C4-2B (cell line): ENCODE results near the gene SNCAIP.

Experiments used
- H3K27ac ChIP-seq: fragments of 450-650 bp; 2 replicates; pipeline ENCODE4 v1.5.1; 2017
- CTCF ChIP-seq: fragments of 450-650 bp; conservative IDR thresholded peaks from 2 replicates; pipeline ENCODE4 v1.5.1; 2017; ENCODE audit warnings: mild to moderate bottlenecking
- ZFX ChIP-seq: fragments of 450-650 bp; IDR thresholded peaks from 2 replicates; pipeline ENCODE4 v1.6.1; 2017

SNCAIP gene

GRCh38 chr5:122330881-122331280 is 18.8 kb downstream of the SNCAIP start:
- no peak overlapping the region for H3K27ac ChIP-seq

DNA sequence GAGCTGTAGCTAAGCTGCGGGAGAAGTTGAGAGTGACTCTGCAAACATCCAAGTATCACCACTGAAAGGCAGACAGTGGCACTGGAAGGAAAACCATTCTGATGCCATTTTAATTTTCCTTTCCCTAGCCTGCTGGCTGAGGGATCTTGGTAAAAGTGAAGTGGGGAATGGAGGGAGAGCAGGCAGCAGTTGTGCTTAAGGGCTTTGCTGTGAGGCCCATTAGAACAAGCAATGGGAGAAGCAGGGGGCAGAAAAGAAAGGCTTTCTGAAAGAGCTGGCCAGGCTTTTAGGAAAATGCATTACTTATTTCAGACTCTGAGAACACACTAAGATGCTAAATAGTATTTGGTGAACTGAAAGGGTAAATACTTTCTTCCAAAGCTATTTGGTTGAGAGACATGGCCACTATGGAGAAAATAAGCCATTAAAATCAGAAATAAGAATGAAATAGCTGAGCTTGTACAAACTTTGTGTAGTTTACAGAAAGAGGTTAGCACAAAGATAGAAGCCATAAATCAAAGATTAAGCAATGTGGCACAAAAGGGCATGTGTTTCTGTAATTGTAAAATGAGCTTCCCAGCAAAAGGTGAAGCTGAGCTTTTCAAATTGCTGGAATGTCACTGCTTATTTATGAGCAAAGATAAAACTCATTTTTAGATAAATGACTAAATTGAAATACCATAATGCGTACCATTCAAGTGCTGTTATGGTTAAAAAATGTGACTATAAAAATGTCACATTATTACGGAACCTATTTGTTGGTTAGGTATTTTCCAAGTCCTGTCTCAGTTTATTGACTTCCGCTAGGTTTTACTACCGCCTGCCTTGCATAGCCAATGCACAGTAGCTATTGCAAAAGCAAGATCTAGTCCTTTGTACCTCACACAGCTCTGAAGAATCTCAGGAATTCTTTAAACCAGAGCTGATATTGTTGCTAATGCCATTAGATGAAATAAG is 20.8 kb downstream of the SNCAIP start:
- no peak for TF ChIP-seq ZFX
- TF ChIP-seq CTCF: no peak
- no peak overlapping the region for H3K27ac ChIP-seq

More at GRCh38 chr5:122330881-122331280, 18.8 kb downstream of the SNCAIP start:
- 0 out of 2 replicates have a peak, but pooled peaks have one; percentile 4 for TF ChIP-seq CTCF
- no peak for TF ChIP-seq ZFX

GRCh38 chr5:122333564-122333963 is 21.5 kb downstream of the SNCAIP start:
- no peak for TF ChIP-seq CTCF
- no peak overlapping the region for H3K27ac ChIP-seq

DNA sequence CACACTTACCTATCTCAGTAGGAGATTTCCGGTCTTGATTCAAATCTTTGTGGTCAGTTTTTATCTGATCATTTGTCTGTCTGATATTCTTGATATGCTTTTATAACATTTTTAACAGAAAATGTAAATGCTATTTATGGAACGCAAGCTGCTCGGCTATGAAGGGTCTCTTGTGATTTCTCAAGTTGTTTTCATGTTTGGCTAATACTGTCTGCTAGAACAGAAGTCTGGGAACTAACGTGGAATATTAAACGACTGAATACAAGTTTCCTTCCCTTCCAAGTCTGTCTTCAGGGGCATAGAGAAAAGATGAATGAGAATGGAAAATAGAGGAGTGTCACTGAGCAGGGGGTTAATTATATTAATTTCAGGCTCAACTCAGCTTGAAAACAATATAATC is 27.6 kb downstream of the SNCAIP start:
- H3K27ac ChIP-seq: no peak overlapping the region
- no peak for TF ChIP-seq ZFX
- TF ChIP-seq CTCF: no peak

DNA sequence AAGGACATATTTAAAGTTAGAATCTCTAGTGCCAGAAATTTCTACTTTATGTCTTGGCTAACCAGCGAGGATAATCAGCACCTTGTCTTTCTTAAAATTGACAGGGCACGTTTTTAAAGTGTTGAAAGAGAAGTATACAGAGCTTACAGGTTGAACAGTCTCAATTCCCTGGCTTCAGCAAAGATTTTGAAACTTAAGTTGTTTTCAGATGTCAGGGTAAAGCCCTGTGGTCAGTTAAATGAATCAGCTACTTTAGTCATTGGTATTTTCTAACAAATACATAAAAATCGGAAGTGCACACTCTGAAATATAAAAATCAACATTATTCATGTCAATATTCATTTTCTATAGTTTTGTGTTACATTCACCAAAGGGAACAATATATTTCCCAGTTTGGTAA is 29.1 kb downstream of the SNCAIP start:
- no peak for TF ChIP-seq CTCF
- no peak for TF ChIP-seq ZFX
- no peak overlapping the region for H3K27ac ChIP-seq

- TF ChIP-seq CTCF: no peak
- TF ChIP-seq ZFX: no peak
- H3K27ac ChIP-seq: no peak overlapping the region
These were observed 30.2 kb downstream of the SNCAIP start for GRCh38 chr5:122342256-122342655.

DNA sequence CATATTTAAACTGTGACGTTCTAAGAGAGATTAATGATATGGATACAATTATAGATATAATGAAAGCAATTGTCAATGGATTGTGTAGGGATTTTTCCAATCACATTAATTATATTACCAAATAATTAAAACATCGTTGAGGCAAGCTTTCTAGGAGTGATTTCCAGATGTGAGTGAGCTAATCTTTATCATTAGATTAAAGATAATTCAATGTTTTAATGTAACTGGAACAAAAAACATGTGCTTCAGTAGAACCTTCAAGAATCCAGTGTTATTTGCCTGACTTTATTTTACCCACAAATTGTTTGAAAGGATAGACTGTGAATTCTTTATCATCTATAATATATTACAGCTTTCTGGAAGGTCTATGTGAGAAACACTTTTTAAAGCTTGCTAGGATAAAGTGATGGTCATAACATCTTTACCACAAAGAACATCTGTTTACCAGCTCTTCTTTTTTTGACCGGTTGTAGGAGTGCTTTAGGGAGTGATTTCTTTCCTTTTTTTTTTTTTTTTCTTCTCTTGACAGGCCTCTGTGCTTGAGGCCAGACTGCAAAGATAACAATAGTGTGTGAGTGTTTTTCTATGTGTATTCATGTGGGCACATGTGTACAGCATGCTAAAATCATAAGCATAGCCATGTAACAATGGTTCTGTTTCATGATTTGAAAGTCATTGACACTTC is 35.0 kb downstream of the SNCAIP start:
- TF ChIP-seq CTCF (no peak), ZFX (no peak)

More for the DNA sequence above, 35.0 kb downstream of the SNCAIP start:
- H3K27ac ChIP-seq: no peak overlapping the region
